Measurements from ENCODE around the gene PDK1. TPM values are rescaled to one million over a fixed set of nuclear protein-coding genes. Genes with fewer than 3 reads are reported as not detected.

PDK1 gene
- total RNA-seq, 1 donor from 2014 or later = 14.6 TPM

- DNase-seq (ENCODE audit: low spot score) = no peak
Observed at GRCh38 chr2:172596776-172597175, 40.9 kb downstream of the PDK1 start.

GRCh38 chr2:172597176-172597842 is 41.4 kb downstream of the PDK1 start:
- no peak for DNase-seq (ENCODE audit: low spot score)

- DNase-seq (ENCODE audit: low spot score) = no peak
Observed at GRCh38 chr2:172599947-172600346, 44.1 kb downstream of the PDK1 start.

GRCh38 chr2:172600557-172601008 is 44.7 kb downstream of the PDK1 start:
- DNase-seq (ENCODE audit: low spot score) = no peak

GRCh38 chr2:172606285-172606684 is 50.4 kb downstream of the PDK1 start:
- no peak for DNase-seq (ENCODE audit: low spot score)

- DNase-seq (ENCODE audit: low spot score) = no peak
Observed at GRCh38 chr2:172607379-172607928, 51.6 kb downstream of the PDK1 start.

GRCh38 chr2:172609488-172609887 is 53.6 kb downstream of the PDK1 start:
- DNase-seq (ENCODE audit: low spot score) = no peak

- no peak for DNase-seq (ENCODE audit: low spot score)
Observed at GRCh38 chr2:172612051-172612450, 56.2 kb downstream of the PDK1 start.

GRCh38 chr2:172613040-172613439 is 57.1 kb downstream of the PDK1 start:
- no peak for DNase-seq (ENCODE audit: low spot score)

- DNase-seq (ENCODE audit: low spot score) = no peak
Observed at GRCh38 chr2:172613615-172614231, 57.8 kb downstream of the PDK1 start.

- DNase-seq (ENCODE audit: low spot score) = no peak
Observed at GRCh38 chr2:172614932-172615331, 59.0 kb downstream of the PDK1 start.

GRCh38 chr2:172615727-172616261 is 59.9 kb downstream of the PDK1 start:
- DNase-seq (ENCODE audit: low spot score) = no peak

- DNase-seq (ENCODE audit: low spot score) = no peak
Observed at GRCh38 chr2:172617115-172617514, 61.2 kb downstream of the PDK1 start.

GRCh38 chr2:172623249-172623965 is 67.5 kb downstream of the PDK1 start:
- DNase-seq (ENCODE audit: low spot score) = no peak

- DNase-seq (ENCODE audit: low spot score) = no peak
Observed at GRCh38 chr2:172624996-172625395, 69.1 kb downstream of the PDK1 start.

- DNase-seq (ENCODE audit: low spot score) = no peak
Observed at GRCh38 chr2:172627181-172627580, 71.3 kb downstream of the PDK1 start.

- no peak for DNase-seq (ENCODE audit: low spot score)
Observed at GRCh38 chr2:172628085-172628484, 72.2 kb downstream of the PDK1 start.

- DNase-seq (ENCODE audit: low spot score) = no peak
Observed at GRCh38 chr2:172629586-172629985, 73.7 kb downstream of the PDK1 start.

- DNase-seq (ENCODE audit: low spot score) = no peak
Observed at GRCh38 chr2:172630181-172630580, 74.3 kb downstream of the PDK1 start.

- no peak for DNase-seq (ENCODE audit: low spot score)
Observed at GRCh38 chr2:172634477-172634876, 78.6 kb downstream of the PDK1 start.

- no peak for DNase-seq (ENCODE audit: low spot score)
Observed at GRCh38 chr2:172635548-172635947, 79.7 kb downstream of the PDK1 start.

GRCh38 chr2:172639256-172639655 is 83.4 kb downstream of the PDK1 start:
- DNase-seq (ENCODE audit: low spot score) = no peak
